Peyer's patch (tissue), 4 donors: ENCODE results near the gene ASCC2. TPM values are rescaled to one million over a fixed set of nuclear protein-coding genes. Genes with fewer than 3 reads are reported as not detected.
A peak's percentile ranks its signal among the peaks of the same experiment; 100 is the strongest.
"Not testable (repeated sequence)": the region's sequence is repeated elsewhere in the genome, so short reads cannot be mapped to it uniquely, and the experiment has no call there.

Experiments
- DNase-seq, 3 donors: peaks; one replicate each; pipeline ENCODE4 v3.0.0-alpha.2; 2017 to 2019
- H3K27ac ChIP-seq, 4 donors: fragments of 200-600 bp; sonication (generic); one replicate each; pipeline ENCODE4 v1.5.1; 2016 to 2019
- H3K27me3 ChIP-seq, 2 donors: fragments of 200-600 bp; sonication (generic); one replicate each; pipeline ENCODE4 v1.5.1; 2019
- H3K36me3 ChIP-seq, 3 donors: fragments of 200-600 bp; sonication (generic); one replicate each; pipeline ENCODE4 v1.5.1; 2016 to 2019
- H3K4me1 ChIP-seq, 4 donors: fragments of 200-600 bp; sonication (generic); one replicate each; pipeline ENCODE4 v1.5.1; 2016 to 2019
- H3K4me3 ChIP-seq, 4 donors: fragments of 200-600 bp; sonication (generic); 1 replicate in 3 of 4; 2 replicates in 1 of 4; pipeline ENCODE4 v1.5.1; 2016 to 2019; ENCODE audit warnings: mild to moderate bottlenecking in 1 of 4
- H3K9me3 ChIP-seq, 4 donors: fragments of 200-600 bp; sonication (generic); one replicate each; pipeline ENCODE4 v1.5.1; 2016 to 2019; ENCODE audit warnings: mild to moderate bottlenecking in 1 of 4
- POLR2A ChIP-seq, 2 donors: fragments of 450-650 bp; IDR thresholded peaks; one replicate each; pipeline ENCODE4 v1.5.1; 2017; ENCODE audit warnings: antibody characterized with exemption in 2 of 2, mild to moderate bottlenecking in 2 of 2, moderate library complexity in 2 of 2
- total RNA-seq, 4 donors: library from RNA; depleted of rRNA; stranded (reverse); fragments of >200 nt; gene quantifications; one replicate each; pipeline ENCODE4 v1.1.0, GENCODE V29; 2016
- TF ChIP-seq, protein P1 (sequence below), 6 experiments: fragments of 450-650 bp in 4 of 6; fragments of 200-600 bp in 2 of 6; sonication (generic) in 1 of 6; IDR thresholded peaks; one replicate each; pipeline ENCODE4 v1.5.1; 2017 to 2019; ENCODE audit warnings: antibody characterized with exemption in 6 of 6, mild to moderate bottlenecking in 3 of 6, moderate library complexity in 1 of 6

ASCC2 gene
- total RNA-seq, 4 donors from 2014 or later = 47.5 to 91.6 (median 78.4) TPM

DNA sequence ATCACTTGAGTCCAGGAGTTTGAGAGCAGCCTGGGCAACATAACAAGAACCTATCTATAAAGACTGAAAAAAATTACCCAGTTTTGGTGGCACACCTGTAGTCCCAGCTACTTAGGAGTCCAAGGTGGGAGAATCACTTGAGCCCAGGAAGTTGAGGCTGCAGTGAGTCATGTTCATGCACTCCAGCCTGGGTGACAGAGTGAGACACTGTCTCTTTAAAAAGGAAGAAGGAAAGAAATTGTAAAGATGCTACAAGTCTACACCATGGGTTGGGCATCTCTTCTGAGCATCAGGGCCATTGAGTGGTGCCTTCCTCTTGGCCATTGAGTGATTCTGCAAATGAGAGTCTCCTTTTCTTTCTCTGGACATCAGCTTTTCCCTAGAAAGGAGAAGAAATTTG, 29.2 kb upstream of the ASCC2 start:
- H3K27me3 ChIP-seq = no peaks in the 10 kb centered on the region
- H3K4me3 ChIP-seq = no peak overlapping the region
- H3K27ac ChIP-seq = no peak overlapping the region
- H3K4me1 ChIP-seq = no peaks in the 10 kb centered on the region
- TF ChIP-seq, protein P1, sequence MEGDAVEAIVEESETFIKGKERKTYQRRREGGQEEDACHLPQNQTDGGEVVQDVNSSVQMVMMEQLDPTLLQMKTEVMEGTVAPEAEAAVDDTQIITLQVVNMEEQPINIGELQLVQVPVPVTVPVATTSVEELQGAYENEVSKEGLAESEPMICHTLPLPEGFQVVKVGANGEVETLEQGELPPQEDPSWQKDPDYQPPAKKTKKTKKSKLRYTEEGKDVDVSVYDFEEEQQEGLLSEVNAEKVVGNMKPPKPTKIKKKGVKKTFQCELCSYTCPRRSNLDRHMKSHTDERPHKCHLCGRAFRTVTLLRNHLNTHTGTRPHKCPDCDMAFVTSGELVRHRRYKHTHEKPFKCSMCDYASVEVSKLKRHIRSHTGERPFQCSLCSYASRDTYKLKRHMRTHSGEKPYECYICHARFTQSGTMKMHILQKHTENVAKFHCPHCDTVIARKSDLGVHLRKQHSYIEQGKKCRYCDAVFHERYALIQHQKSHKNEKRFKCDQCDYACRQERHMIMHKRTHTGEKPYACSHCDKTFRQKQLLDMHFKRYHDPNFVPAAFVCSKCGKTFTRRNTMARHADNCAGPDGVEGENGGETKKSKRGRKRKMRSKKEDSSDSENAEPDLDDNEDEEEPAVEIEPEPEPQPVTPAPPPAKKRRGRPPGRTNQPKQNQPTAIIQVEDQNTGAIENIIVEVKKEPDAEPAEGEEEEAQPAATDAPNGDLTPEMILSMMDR (IDR thresholded peaks at IDR 0.05) = no peak
- TF ChIP-seq POLR2A (IDR thresholded peaks at IDR 0.05) = no peak
- no peaks in the 10 kb centered on the region for H3K9me3 ChIP-seq
- peak in 1 of 3 donors; percentile 10 for DNase-seq
- H3K36me3 ChIP-seq = no peaks in the 10 kb centered on the region

DNA sequence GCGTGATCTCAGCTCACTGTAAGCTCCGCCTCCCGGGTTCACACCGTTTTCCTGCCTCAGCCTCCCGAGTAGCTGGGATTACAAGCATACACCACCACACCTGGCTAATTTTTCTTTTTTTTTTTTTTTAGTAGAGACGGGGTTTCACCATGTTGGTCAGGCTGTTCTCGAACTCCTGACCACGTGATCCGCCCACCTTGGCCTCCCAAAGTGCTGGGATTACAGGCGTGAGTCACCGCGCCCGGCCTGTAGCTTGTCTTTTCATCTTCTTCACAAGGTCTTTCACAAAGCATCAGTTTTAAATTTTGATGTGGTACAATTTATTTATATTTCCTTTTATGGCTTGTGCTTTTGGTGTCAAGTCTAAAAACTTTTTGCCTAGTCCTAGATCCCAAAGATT, 27.5 kb upstream of the ASCC2 start:
- H3K27me3 ChIP-seq, H3K9me3 ChIP-seq, H3K36me3 ChIP-seq, H3K4me1 ChIP-seq, H3K4me3 ChIP-seq, H3K27ac ChIP-seq: not testable (repeated sequence)
- DNase-seq = peak in 1 of 3 donors; percentile 5

DNA sequence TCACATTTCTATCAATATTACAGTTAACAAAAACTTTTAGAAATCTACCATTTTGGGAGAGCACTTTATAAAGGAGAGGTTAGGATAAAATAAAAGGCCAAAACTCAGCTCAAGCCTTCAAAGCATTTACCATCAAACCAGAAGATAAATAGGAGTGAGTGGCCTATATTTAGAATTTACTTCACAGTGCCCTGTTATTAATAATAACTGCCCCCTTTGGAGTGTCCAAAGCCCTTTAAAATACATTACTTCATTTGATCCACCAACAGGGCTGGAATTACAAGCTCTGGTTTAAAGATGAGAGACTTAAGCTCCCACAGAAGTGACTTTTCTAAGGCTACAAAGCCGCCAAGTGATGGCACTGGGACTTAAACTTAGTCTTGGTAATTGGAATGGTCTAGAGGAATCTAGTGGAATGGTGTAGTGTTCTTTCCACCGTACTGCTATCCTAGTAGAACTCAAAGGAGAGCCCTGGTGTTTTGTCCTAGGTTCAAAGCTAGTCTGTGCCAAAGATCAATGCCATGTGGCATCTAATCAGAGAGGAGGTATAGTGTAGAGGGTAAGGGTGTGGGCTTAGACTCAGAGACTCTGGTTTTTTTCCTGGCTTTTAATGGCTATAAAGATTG, 23.7 kb upstream of the ASCC2 start:
- H3K4me3 ChIP-seq = no peak overlapping the region
- no peaks in the 10 kb centered on the region for H3K9me3 ChIP-seq
- no peak for DNase-seq
- no peak overlapping the region for H3K27ac ChIP-seq
- H3K36me3 ChIP-seq = no peaks in the 10 kb centered on the region
- TF ChIP-seq, protein P1 (IDR thresholded peaks at IDR 0.05) = no peak
- no peak for TF ChIP-seq POLR2A (IDR thresholded peaks at IDR 0.05)
- no peaks in the 10 kb centered on the region for H3K4me1 ChIP-seq
- H3K27me3 ChIP-seq = no peaks in the 10 kb centered on the region

DNA sequence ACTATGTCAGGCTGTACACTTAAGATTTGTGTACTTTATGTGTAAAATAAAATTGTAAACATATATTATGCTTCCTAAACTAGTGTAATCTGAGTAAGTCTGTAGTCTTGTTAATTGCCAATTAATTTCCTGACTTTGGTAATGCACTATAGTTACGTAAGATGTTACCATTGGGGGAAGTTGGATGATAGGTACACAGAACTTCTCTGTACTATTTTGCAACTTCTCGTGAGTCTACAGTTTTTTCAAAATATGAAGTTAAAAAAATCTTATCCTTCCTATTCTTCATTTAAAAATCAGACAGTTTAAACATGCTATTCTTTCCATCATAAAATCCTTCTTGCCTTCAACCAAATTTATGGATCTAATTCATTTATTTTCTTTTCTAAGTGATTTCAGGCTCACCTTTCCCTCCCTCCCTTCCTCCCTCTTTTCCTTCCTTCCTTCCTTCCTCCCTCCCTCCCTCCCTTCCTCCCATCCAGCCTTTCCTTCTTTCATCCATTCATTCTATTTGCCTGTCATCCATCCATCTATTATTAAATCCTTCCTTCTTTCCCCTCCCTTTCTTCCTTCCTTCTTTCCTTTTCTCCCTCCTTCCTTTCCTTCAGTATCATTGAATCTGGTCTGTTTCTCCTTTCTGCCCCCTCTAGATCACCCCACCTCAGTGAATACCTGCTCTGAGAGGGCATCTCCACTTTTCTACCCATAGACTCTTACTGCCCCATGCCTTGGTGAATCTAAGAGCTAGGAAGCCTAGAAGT, 22.1 kb upstream of the ASCC2 start:
- Histone ChIP-seq H3K36me3 (no peaks in the 10 kb centered on the region), H3K27ac (no peak overlapping the region), H3K9me3 (no peaks in the 10 kb centered on the region), H3K4me1 (no peaks in the 10 kb centered on the region), H3K27me3 (no peaks in the 10 kb centered on the region), H3K4me3 (no peak overlapping the region)
- DNase-seq = peak in 1 of 3 donors; percentile 2
- no peak for TF ChIP-seq POLR2A (IDR thresholded peaks at IDR 0.05)
- TF ChIP-seq, protein P1 (IDR thresholded peaks at IDR 0.05) = no peak

DNA sequence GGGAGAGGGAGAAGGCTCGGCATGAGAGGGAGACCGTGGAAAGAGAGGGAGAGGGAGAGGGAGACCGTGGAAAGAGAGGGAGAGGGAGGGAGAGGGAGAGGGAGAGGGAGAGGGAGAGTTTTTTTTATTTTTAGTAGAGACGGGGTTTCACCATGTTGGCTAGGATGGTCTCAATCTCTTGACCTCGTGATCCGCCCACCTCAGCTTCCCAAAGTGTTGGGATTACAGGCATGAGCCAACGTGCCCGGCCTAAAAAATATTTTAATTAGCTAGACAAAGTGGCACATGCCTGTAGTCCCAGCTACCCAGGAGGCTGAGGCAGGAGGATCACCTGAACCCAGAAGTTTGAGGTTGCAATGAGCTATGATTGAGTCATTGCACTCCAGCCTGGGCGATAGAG, 21.0 kb upstream of the ASCC2 start:
- DNase-seq = peak in 1 of 3 donors; percentile 10
- not testable (repeated sequence) for H3K4me1 ChIP-seq, H3K36me3 ChIP-seq, H3K27ac ChIP-seq, H3K9me3 ChIP-seq, H3K27me3 ChIP-seq, H3K4me3 ChIP-seq

DNA sequence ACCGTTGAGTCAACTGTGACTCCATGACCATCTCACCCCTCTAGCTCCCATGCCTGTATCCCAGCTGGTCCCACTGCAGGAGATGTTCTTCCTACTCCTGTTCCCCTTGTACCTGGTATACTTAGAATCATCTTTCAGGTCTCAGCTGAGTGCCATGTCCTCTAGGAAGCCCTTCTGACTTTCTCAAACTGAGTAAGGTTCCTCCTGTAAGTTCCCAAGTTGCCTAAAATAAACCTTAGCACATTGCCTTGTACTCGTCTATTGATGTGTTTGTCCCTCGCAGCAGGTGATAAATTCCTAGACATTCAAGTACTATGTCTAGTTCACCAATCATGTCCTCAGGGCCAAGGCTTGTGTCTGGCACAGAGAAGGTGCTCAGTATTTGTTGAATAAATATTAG, 18.4 kb upstream of the ASCC2 start:
- Histone ChIP-seq H3K27me3 (no peaks in the 10 kb centered on the region), H3K36me3 (no peaks in the 10 kb centered on the region), H3K4me1 (no peaks in the 10 kb centered on the region), H3K9me3 (no peaks in the 10 kb centered on the region), H3K4me3 (no peak overlapping the region), H3K27ac (no peak overlapping the region)
- no peak for DNase-seq
- TF ChIP-seq, protein P1 (IDR thresholded peaks at IDR 0.05) = no peak
- no peak for TF ChIP-seq POLR2A (IDR thresholded peaks at IDR 0.05)
